Activated naive CD8-positive, alpha-beta T cell treated with anti-CD3 and anti-CD28 coated beads, Interleukin-2, amount 50 U/mL, for 16 hours (primary cell): ENCODE measurements around the gene CDK5RAP3.

ENCODE experiments used
- DNase-seq: peaks from one replicate; pipeline ENCODE4 v3.0.0-alpha.2; 2020; ENCODE audit warnings: low read depth, low spot score

The CDK5RAP3 gene

DNA sequence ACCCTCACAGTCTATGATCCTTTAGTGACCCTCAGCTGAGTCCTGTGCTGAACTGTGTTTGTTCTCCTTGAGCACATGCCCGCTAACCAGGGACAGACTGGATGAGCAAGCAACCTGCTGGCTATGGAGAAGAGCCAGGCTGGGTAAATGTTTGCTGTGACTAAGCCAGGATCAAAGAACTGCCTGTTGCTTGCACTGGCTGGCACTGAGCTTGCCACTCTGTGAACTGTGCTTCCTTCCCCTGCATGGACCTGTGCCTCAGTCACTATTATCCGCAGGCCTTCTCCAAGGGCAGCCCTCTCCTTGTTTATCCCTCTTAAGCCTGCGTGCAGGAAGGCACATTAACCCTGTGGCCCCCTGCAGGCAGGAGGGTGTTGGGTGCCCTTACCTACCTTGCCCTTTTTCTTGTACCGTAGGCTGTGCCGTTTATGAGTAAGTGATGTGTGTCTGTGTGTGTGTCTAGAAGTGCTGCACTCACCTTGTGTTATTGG, 22.2 kb upstream of the CDK5RAP3 start:
- no peak for DNase-seq

GRCh38 chr17:47949197-47949759, 21.6 kb upstream of the CDK5RAP3 start:
- peak; percentile 68 for DNase-seq

GRCh38 chr17:47949946-47950345, 21.0 kb upstream of the CDK5RAP3 start:
- no peak for DNase-seq

DNA sequence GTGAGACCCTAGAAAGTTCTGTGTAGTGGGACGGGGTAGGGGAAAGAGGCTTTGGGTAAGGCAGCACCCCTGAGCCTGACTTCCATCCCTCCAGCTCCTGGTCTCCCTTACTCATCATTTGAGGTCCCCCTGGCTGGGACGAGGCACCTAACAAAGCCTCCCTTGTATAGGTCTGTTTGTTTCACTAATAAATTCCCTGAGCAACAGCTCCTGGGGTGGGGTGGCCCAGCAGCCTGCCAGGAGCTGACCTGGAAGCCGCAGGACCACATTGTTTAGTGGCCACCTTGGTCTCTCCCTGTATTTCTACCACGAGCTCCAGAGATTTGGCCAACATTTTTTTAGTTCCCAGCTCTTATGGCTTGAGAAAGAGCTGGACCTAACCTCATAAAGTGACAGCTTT, 20.5 kb upstream of the CDK5RAP3 start:
- no peak for DNase-seq

DNA sequence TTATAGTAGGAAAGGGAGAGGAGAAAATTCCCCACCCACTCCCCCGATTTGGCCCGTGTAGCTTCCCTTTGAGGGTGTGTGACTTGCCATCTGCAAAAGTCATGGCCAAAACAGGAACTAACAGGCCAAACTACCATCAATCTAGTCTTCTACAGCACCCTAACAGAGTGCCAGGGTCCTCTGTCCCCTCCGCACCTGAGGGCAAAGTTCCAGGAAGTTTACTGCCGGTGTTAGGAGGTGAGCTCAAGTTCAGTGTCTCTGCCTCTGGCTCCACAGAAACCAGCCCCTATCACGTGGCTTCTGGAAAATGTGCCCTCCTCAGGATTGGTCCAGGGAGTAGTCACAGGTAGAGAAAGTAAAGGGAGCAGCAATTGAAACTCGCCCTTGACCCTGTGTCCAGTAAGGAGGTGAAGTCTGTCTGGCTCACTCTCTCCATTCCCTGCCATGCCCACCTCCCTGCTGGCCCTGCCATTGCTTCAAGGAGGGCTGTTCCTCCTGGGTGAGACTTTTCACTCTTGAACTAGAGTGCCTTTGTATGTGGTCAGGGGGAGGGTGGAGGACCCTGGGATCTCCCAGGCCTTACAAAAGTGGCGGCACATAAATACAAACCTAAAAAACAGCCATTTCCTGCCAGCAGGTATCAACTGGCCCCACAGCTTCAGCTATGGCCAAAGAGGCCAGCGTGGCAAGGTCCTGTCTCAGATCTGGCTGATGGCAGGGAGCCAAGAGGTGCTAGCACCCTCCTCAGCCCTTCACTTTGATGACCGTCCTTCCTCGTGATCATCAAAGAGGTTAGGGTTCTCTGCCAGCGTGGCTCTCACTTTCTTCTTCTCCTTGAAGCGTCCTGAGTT, 18.5 kb upstream of the CDK5RAP3 start:
- no peak for DNase-seq

DNA sequence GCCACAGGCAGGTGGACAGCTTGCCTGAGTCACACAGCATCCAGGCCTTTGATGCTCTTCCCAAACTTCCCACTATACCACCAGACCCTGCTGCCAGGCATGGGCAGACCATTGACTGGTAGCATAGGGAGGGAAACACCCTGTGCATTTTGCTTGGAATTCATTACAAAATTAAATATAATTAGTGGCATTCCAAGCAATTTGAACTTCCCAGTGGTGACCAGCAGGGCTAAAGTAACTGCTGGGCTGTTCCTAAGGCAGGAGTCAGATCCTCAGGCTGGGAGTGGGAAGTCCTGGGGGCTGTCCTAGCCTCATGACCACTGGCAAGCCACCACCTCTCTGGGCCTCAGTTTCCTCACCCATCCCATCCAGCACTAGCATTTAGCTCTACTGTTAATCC, 17.0 kb upstream of the CDK5RAP3 start:
- DNase-seq: no peak

GRCh38 chr17:47955497-47956461, 15.1 kb upstream of the CDK5RAP3 start:
- no peak for DNase-seq

- DNase-seq: no peak
Observed at GRCh38 chr17:47956791-47957590, 13.9 kb upstream of the CDK5RAP3 start.

DNA sequence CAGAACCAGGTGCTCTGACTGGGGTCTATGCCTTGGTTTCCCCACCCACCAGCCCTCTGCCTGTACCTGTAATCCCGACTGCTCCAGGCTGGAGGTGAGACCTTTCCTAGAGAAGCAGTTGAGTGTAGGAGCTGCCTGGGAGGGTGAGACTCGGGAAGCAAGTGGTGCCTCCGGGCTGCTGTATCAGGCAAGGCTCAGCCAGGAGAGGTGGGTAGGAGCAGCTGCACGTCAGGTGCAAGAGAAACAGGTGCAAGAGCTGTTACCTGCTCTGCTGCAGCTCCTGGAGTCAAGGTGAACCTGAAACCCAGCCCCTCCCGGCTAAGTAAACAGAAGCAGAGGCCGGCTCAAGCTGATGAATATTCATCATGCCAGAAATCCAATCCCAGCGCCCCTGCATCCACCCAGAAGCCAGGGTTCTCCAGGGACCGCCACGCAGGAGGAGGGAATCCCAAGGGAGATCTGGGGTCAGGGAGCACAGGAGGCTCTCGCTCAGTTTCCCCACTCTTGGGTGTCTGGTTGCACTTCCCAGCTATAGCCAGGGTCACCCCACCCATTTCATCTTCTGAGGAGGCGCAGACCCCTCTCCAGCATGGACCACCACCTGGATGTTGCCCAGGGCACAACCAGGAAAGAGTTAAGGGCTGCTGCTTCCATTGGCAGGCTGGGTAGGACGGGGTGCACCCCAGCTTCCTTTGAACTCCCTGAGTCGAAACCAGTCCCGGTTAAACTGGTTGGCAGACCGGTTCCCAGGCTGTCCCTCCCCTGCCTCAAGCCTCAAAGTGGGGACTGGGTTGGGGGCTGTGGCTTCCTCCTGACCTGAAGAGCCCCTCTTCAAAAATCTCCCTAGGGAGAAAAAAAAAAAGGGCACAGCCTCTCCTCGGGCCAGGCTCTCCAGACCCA, 13.1 kb upstream of the CDK5RAP3 start, which contains the start of gene PRR15L:
TSS of gene PRR15L (minus strand) at position 293 of the 900 bp plus-strand sequence. CDS start 4,649 bp downstream, outside the sequence.
- no peak for DNase-seq

DNA sequence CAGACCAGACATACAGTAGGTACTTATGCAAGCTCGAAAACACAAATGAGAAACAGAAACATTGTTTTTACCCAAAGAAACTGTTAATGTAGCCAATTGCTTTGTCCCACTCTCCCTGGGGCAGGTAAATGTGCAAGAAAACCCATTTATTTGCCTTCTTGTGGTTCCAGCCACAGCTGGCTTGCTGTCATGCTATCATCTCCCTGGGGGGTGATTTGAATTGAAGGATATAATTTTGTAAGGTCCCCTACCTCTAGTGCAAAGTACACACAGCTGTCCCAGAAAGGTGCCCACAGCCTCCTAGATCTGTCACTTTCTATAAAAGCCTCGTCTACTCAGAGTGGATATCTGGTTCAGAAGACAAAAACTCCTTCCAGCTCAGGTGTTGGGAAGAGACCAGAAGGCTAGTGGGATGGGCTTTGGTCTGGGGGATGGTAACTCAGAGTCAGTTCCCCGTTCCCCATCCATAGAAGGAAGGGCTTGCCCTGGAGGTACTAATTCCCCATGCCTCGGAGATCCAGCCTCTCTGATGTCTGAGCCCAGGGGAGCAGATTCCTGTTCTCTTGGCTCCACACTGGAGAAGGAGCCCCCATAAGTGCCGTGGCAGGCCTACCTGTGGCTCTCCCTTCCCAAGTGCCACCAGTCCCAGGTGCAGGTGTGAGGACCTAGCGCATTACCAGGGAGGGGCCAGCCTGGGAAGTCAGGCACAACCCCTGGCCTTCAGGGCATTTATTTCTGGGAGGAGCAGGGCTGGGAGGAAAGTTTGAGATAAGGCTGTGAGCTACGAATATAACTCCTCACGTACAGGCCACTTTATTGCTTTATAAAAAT, 10.9 kb upstream of the CDK5RAP3 start:
- no peak for DNase-seq

DNA sequence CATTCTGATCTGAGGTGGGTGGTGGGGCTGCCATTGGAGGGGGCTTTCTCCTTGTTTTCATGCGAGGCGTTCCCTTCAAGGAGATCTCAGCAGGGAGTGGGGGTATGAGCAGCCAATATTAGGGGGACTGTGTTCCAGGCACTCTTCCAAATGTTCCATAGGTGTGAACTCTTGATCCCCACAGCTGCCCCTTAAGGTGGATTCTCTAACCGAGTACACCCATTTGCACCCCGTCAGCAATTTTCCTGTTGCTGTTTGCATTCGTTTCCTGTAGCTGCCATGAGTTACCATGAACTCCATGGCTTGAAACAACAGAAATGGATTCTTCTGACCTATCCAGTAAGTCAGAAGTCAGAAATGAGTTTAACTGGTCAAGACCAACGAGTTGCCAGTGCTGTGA, 9.5 kb upstream of the CDK5RAP3 start:
- no peak for DNase-seq

DNA sequence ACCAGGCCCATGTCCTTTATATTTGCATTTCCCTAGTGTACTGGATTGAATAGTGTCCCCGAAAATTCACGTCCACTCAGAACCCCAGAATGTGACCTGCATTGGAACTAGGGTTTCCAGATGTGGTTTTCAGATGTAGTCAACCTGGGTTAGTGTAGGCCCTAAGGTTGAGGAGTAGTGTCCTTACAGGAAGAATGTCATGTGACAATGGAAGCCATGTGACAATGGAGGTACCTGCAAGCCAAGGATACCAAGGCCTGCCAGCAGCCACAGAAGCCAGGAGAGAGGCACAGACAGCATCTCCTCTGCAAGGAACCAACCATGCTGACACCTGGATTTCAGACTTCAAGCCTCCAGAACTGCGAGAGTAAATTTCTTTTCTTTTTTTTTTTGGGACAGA, 8.0 kb upstream of the CDK5RAP3 start:
- DNase-seq: no peak

DNA sequence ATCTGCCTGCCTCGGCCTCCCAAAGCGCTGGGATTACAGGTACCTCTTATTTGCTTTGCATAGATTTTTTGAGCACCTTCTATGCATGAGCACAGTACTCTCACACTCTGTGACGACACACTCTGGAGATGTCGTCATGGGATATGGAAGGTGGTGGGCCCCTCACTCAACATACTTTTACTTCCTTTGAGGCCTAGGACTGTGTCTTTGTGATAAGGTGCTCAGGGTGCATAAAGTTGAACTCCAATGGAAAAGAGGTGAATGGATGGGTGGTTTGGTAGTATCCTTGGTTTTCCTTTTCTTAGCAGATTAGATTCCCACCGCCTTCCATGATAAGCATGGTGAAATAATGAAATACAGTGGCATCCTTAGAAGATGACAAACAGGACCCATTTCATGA, 6.1 kb upstream of the CDK5RAP3 start:
- DNase-seq: no peak

GRCh38 chr17:47966079-47966519, 4.8 kb upstream of the CDK5RAP3 start:
- DNase-seq: no peak

DNA sequence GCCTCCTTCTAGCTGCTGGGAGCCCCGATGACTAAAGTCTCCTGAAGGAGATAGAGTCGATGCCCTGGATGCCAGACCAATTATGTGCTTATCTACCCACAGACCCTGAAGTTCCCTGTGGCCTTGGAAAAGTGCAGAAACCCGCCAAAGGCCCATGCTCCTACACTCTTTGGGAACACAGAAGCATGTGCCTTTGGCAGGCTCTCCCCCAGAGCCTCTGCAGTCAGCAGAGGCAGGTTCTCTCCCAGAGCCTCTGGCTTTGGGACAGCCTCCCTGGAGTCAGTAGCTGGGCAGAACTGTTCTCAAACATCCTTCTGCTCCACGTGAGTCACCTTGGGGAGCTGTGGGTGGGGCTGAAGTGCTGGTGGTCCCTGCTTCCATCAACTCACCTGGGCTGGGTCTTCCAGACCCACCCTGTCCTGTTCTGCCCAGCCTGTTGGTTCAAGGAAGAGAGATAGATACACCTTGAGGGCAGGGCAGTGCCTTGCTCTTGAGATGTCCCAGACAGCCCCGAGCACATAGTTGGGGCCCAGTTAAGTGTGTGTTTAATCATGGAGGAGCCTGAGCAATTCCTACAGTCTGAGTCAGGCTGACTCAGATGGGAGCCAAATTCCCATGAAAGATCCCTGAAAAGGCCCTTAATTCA, 3.2 kb upstream of the CDK5RAP3 start:
- DNase-seq: no peak

DNA sequence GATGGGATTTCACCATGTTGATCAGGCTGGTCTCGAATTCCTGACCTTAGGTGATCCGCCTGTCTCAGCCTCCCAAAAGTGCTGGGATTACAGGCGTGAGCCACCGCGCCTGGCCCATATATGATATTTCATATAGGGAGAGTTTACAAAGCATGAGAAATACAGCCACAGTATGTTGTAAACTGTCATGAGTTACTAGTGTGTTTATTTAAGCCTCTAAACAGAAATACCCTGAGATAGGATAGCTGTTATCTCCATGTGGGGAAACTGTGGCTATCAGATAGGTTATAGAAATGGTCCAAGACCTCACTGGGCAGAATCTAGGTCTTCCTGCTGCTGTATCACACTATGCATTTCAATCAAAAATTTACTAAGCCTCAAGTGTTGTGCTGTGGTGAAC, 2.1 kb upstream of the CDK5RAP3 start:
- DNase-seq: no peak

DNA sequence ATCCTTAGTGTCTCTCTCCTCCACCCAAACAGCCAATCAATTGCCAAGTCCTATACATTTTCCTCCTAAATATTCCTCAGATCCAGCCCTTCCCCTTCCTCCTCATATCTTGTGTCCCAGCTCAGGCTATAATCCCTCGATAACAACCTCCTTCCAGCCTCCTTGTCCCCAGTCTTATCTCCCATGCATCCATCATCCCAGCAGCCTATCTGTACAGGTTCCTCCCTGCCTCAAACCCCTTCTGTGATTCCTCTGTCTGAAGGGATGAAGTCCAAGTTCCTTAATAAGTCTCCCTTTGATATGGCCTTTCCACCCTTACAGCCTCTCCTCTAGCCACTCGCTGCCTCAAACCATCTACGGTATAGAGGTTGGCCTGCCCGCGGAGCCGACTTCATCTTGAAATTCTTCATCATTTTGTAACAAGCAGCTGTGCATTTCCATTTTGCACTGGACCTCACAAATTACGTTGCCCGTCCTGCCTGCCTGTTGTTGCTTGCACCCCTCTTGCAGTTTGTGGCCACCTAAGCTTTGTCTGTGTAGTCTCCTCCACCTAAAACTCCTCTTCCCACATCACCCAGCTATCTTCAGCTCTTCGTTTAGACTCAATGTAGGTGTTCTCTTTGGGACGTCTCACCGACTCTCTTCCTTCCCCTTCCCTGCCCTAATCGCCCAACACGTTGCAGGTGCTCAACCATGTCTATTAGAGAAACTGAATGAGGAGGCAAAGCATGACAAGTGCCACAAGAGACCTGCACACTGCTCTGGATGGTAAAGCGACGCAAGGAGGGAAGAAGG, 786 bp upstream of the CDK5RAP3 start:
- no peak for DNase-seq

GRCh38 chr17:47973541-47973940, 2.6 kb downstream of the CDK5RAP3 start:
- no peak for DNase-seq
